Neural cell (in vitro differentiated cells): ENCODE measurements around the gene BNC2. TPM values are rescaled to one million over a fixed set of nuclear protein-coding genes. Genes with fewer than 3 reads are reported as not detected.

ENCODE experiments used
- H2AFZ ChIP-seq: fragments of 200-600, 300-800 bp; sonication (generic), shearing (Covaris generic); 2 replicates; pipeline ENCODE4 v1.6.0; 2014; ENCODE audit warnings: low read depth, mild to moderate bottlenecking, antibody characterized with exemption, low read length, moderate library complexity
- H3F3A ChIP-seq: fragments of 200-600 bp; shearing (Covaris generic); 2 replicates; pipeline ENCODE4 v1.6.1; 2016; ENCODE audit warnings: mild to moderate bottlenecking, moderate library complexity, mixed read lengths, antibody characterized with exemption, low read length; ENCODE audit not compliant: insufficient read depth, poor library complexity, severe bottlenecking
- H3K27ac ChIP-seq: fragments of 200-600, 300-800 bp; sonication (generic), shearing (Covaris generic); 2 replicates; pipeline ENCODE4 v1.5.1; 2014; ENCODE audit warnings: mild to moderate bottlenecking, low read length, moderate library complexity
- H3K27me3 ChIP-seq: fragments of 300-800, 200-600 bp; sonication (generic), shearing (Covaris generic); 2 replicates; pipeline ENCODE4 v1.6.0; 2014; ENCODE audit warnings: mild to moderate bottlenecking, low read depth, low read length, moderate library complexity; ENCODE audit not compliant: insufficient read depth
- H3K36me3 ChIP-seq: fragments of 300-800, 200-600 bp; sonication (generic), shearing (Covaris generic); 2 replicates; pipeline ENCODE4 v1.5.1; 2014; ENCODE audit warnings: mild to moderate bottlenecking, antibody characterized with exemption, low read length, moderate library complexity; ENCODE audit not compliant: insufficient read depth
- H3K4me2 ChIP-seq: fragments of 300-800, 200-600 bp; sonication (generic), shearing (Covaris generic); 2 replicates; pipeline ENCODE4 v1.6.0; 2014; ENCODE audit warnings: mild to moderate bottlenecking, low read length
- H3K4me3 ChIP-seq: fragments of 300-800, 200-600 bp; sonication (generic), shearing (Covaris generic); 2 replicates; pipeline ENCODE4 v1.5.1; 2014; ENCODE audit warnings: mild to moderate bottlenecking, low read length, moderate library complexity
- H3K79me2 ChIP-seq: fragments of 200-600 bp; shearing (Covaris generic); replicated peaks from 2 replicates; pipeline ENCODE4 v1.6.0; 2014; ENCODE audit warnings: mild to moderate bottlenecking, low read length, moderate library complexity; ENCODE audit not compliant: insufficient read depth
- H3K9ac ChIP-seq: fragments of 300-800, 200-600 bp; sonication (generic), shearing (Covaris generic); 2 replicates; pipeline ENCODE4 v1.6.1; 2016; ENCODE audit warnings: mild to moderate bottlenecking, low read length, mixed read lengths
- H3K9me2 ChIP-seq: fragments of 200-600 bp; shearing (Covaris generic); 2 replicates; pipeline ENCODE4 v1.6.1; 2016; ENCODE audit warnings: mild to moderate bottlenecking, low read length, mixed read lengths; ENCODE audit not compliant: insufficient read depth
- H3K9me3 ChIP-seq: fragments of 200-600, 300-800 bp; sonication (generic), shearing (Covaris generic); 2 replicates; pipeline ENCODE4 v1.6.1; 2016; ENCODE audit warnings: mild to moderate bottlenecking, mixed run types, low read length, moderate library complexity, mixed read lengths
- H4K20me1 ChIP-seq: fragments of 200-600 bp; shearing (Covaris generic); 2 replicates; pipeline ENCODE4 v1.6.1; 2016; ENCODE audit warnings: mild to moderate bottlenecking, mixed run types; ENCODE audit not compliant: insufficient read depth
- EP300 ChIP-seq: fragments of 450-650 bp; conservative IDR thresholded peaks from 2 replicates; pipeline ENCODE4 v1.6.1; 2014; ENCODE audit warnings: antibody characterized with exemption, mild to moderate bottlenecking, moderate library complexity; ENCODE audit not compliant: poor library complexity, severe bottlenecking
- EZH2 ChIP-seq: fragments of 200-600, 300-800 bp; shearing (Covaris generic), sonication (generic); IDR thresholded peaks from 2 replicates; pipeline ENCODE4 v1.6.1; 2014; ENCODE audit warnings: antibody characterized with exemption, low read length, borderline replicate concordance, mild to moderate bottlenecking; ENCODE audit not compliant: insufficient read depth, poor library complexity, severe bottlenecking
- MXI1 ChIP-seq: fragments of 450-650 bp; conservative IDR thresholded peaks from 2 replicates; pipeline ENCODE4 v1.6.1; 2014; ENCODE audit warnings: antibody characterized with exemption, mild to moderate bottlenecking; ENCODE audit not compliant: poor library complexity, severe bottlenecking
- POLR2AphosphoS5 ChIP-seq: IDR thresholded peaks from 2 replicates; pipeline ENCODE4 v1.6.1; 2012
- RAD21 ChIP-seq: fragments of 450-650 bp; conservative IDR thresholded peaks from 2 replicates; pipeline ENCODE4 v1.6.1; 2014; ENCODE audit warnings: antibody characterized with exemption, mild to moderate bottlenecking, moderate library complexity
- REST ChIP-seq: IDR thresholded peaks from 2 replicates; pipeline ENCODE4 v1.6.1; 2012; ENCODE audit warnings: borderline replicate concordance
- SMC3 ChIP-seq: fragments of 450-650 bp; conservative IDR thresholded peaks from 2 replicates; pipeline ENCODE4 v1.6.1; 2014; ENCODE audit warnings: antibody characterized with exemption, mild to moderate bottlenecking, moderate library complexity; ENCODE audit not compliant: poor library complexity
- TAF1 ChIP-seq: IDR thresholded peaks from 2 replicates; pipeline ENCODE4 v1.6.1; 2012; ENCODE audit warnings: low read depth
- polyA plus RNA-seq: library from polyadenylated mRNA; depleted of rRNA; stranded (reverse); fragments of >200 nt; gene quantifications from 2 replicates; pipeline ENCODE4 v1.2.3, GENCODE V29; 2014
- TF ChIP-seq, protein P1 (sequence below): fragments of 450-650 bp; IDR thresholded peaks from 2 replicates; pipeline ENCODE4 v1.5.1; 2014; ENCODE audit warnings: antibody characterized with exemption, mild to moderate bottlenecking, moderate library complexity; ENCODE audit not compliant: poor library complexity, severe bottlenecking

Gene BNC2
- polyA plus RNA-seq, 1 donor from 2014 or later, result 1.3 TPM

DNA sequence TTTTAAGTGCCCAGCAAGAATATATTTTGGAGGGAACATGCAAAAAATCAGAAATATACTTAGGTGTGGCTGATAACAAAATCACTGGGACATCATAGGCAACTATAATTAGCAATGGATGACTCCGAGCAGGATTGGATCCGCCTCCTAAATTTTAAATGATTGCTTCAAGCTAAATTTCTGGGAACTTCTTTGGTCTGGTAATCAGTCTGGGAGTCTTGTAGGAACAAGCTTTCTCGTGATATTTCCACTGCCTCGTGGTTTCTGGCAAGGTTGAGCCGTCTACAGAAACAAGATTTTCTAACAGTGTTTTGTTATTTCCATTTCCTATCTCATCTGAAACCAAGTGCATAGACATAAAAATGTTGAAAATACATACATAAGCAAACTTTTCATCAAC, 232.6 kb downstream of the BNC2 start:
- no peaks in the 10 kb centered on the region for H3K27me3 ChIP-seq

GRCh38 chr9:16637218-16637617, 233.3 kb downstream of the BNC2 start:
- Histone ChIP-seq H3K9ac (no peak overlapping the region), H3K79me2 (no peaks in the 10 kb centered on the region), H3K27me3 (no peaks in the 10 kb centered on the region), H2AFZ (no peak overlapping the region), H3F3A (no peaks in the 10 kb centered on the region), H3K4me2 (no peak overlapping the region), H3K9me3 (no peaks in the 10 kb centered on the region), H3K9me2 (no peaks in the 10 kb centered on the region), H4K20me1 (no peaks in the 10 kb centered on the region), H3K36me3 (no peaks in the 10 kb centered on the region), H3K27ac (no peak overlapping the region), H3K4me3 (no peak overlapping the region)
- TF ChIP-seq EP300, result no peak
- TF ChIP-seq RAD21, result no peak

More for the DNA sequence above, 232.6 kb downstream of the BNC2 start:
- Histone ChIP-seq H3K4me2 (no peak overlapping the region), H3K79me2 (no peaks in the 10 kb centered on the region), H3K4me3 (no peak overlapping the region), H3K9me2 (no peaks in the 10 kb centered on the region), H4K20me1 (no peaks in the 10 kb centered on the region), H3K27ac (no peak overlapping the region), H2AFZ (no peak overlapping the region), H3K9ac (no peak overlapping the region), H3K36me3 (no peaks in the 10 kb centered on the region), H3F3A (no peaks in the 10 kb centered on the region), H3K9me3 (no peaks in the 10 kb centered on the region)
- TF ChIP-seq POLR2AphosphoS5, result no peak
- TF ChIP-seq, protein P1, sequence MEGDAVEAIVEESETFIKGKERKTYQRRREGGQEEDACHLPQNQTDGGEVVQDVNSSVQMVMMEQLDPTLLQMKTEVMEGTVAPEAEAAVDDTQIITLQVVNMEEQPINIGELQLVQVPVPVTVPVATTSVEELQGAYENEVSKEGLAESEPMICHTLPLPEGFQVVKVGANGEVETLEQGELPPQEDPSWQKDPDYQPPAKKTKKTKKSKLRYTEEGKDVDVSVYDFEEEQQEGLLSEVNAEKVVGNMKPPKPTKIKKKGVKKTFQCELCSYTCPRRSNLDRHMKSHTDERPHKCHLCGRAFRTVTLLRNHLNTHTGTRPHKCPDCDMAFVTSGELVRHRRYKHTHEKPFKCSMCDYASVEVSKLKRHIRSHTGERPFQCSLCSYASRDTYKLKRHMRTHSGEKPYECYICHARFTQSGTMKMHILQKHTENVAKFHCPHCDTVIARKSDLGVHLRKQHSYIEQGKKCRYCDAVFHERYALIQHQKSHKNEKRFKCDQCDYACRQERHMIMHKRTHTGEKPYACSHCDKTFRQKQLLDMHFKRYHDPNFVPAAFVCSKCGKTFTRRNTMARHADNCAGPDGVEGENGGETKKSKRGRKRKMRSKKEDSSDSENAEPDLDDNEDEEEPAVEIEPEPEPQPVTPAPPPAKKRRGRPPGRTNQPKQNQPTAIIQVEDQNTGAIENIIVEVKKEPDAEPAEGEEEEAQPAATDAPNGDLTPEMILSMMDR, result no peak
- TF ChIP-seq MXI1, result no peak
- TF ChIP-seq EZH2, result no peak
- TF ChIP-seq RAD21, result no peak
- TF ChIP-seq EP300, result no peak
- TF ChIP-seq SMC3, result no peak
- TF ChIP-seq REST, result no peak
- TF ChIP-seq TAF1, result no peak

DNA sequence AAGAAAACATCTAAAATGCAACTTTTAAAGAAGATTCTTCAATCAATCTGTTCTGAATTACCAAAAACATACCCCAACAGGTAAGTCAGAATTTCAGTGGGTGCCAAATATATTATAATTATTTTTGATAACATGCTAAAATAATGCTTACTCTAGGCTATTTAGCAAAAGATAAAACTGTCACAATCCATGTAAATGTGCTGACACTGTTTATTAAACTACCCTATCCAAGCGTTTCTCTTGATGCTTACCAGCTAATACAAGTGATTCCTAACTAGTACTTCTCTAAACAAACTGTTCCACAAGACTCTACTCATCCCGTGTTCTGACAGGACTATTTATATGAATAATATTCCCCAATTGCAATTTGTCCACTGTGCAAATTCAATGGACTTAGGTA, 236.7 kb downstream of the BNC2 start:
- no peaks in the 10 kb centered on the region for H3K27me3 ChIP-seq
- no peak overlapping the region for H3K4me3 ChIP-seq
- H3K4me2 ChIP-seq, result no peak overlapping the region
- no peak overlapping the region for H3K27ac ChIP-seq
- H3K36me3 ChIP-seq, result no peaks in the 10 kb centered on the region
- H2AFZ ChIP-seq, result no peak overlapping the region
- no peaks in the 10 kb centered on the region for H3K9me3 ChIP-seq
- H3F3A ChIP-seq, result no peaks in the 10 kb centered on the region
- H3K9me2 ChIP-seq, result no peaks in the 10 kb centered on the region
- no peaks in the 10 kb centered on the region for H3K79me2 ChIP-seq
- H3K9ac ChIP-seq, result no peak overlapping the region
- TF ChIP-seq, protein P1, result no peak
- TF ChIP-seq REST (no peak), TAF1 (no peak), POLR2AphosphoS5 (no peak), EZH2 (no peak), MXI1 (no peak), EP300 (no peak), SMC3 (no peak), RAD21 (no peak)
- H4K20me1 ChIP-seq, result no peaks in the 10 kb centered on the region
